ENCODE measurements around the gene CFAP92. TPM values are rescaled to one million over a fixed set of nuclear protein-coding genes. Genes with fewer than 3 reads are reported as not detected.

CFAP92 gene
- total RNA-seq, 1 experiment from 2014 or later = 0.92 TPM

GRCh38 chr3:128864351-128864811 lies 129.5 kb downstream of the CFAP92 start:
- Histone ChIP-seq H2BK120ac (ENCODE audit: low read depth, low read length, poor library complexity, severe bottlenecking) (no peak overlapping the region), H4K5ac (ENCODE audit: insufficient read length, low read depth, low read length) (no peak overlapping the region), H4K20me1 (ENCODE audit: control insufficient read depth, insufficient read depth, insufficient read length) (no peaks in the 10 kb centered on the region), H2BK15ac (ENCODE audit: low read depth, low read length) (no peak overlapping the region), H3K18ac (ENCODE audit: insufficient read length, low read depth, low read length) (no peak overlapping the region), H3K9ac (ENCODE audit: extremely low read depth, insufficient read length, low read length) (no peak overlapping the region), H3K23ac (ENCODE audit: insufficient read length, low read depth, low read length) (no peak overlapping the region), H3K9me3 (ENCODE audit: control insufficient read depth, low read depth, low read length) (peaks cover 13% of the 10 kb centered on the region), H2BK5ac (ENCODE audit: insufficient read length, low read length) (no peak overlapping the region), H3K56ac (ENCODE audit: insufficient read length, low read depth, low read length) (no peak overlapping the region), H3K27ac (ENCODE audit: insufficient read length, low read depth, low read length) (no peak overlapping the region), H3K79me1 (ENCODE audit: insufficient read depth, low read depth, low read length, poor library complexity, severe bottlenecking) (no peaks in the 10 kb centered on the region), H2AFZ (ENCODE audit: low read length) (no peak overlapping the region), H2AK5ac (ENCODE audit: insufficient read length, low read length) (no peak overlapping the region), H3T11ph (ENCODE audit: low read length) (no peak overlapping the region), H3K23me2 (ENCODE audit: insufficient read length, low read depth, low read length, poor library complexity, severe bottlenecking) (no peaks in the 10 kb centered on the region), H3K79me2 (ENCODE audit: insufficient read depth, low read length) (no peaks in the 10 kb centered on the region), H2BK12ac (ENCODE audit: insufficient read length, low read depth, low read length) (no peak overlapping the region), H2BK20ac (ENCODE audit: low read depth, low read length, poor library complexity, severe bottlenecking) (no peak overlapping the region), H3K4me2 (ENCODE audit: insufficient read depth, insufficient read length, low read length) (no peak overlapping the region), H3K4ac (ENCODE audit: low read depth, low read length) (no peak overlapping the region), H4K91ac (ENCODE audit: insufficient read length, low read depth, low read length) (no peak overlapping the region), H3K4me1 (ENCODE audit: insufficient read depth, low read length) (no peaks in the 10 kb centered on the region), H3K27me3 (ENCODE audit: insufficient read depth, low read length) (no peaks in the 10 kb centered on the region), H3K14ac (ENCODE audit: insufficient read depth, low read length) (no peak overlapping the region), H4K8ac (replicated peaks; ENCODE audit: insufficient read length, low read depth, low read length) (no peak overlapping the region)
- Mint-ChIP-seq H3K9me3 (peaks cover 20 to 22% of the 10 kb centered on the region in 2 experiments), H3K27ac (peak overlapping the region in 2 of 3 experiments; percentile 22 to 27; a peak in 3 of 7 replicates), H3K4me3 (no peak overlapping the region; a peak in 1 of 5 replicates), H3K4me1 (peaks cover 10 to 19% of the 10 kb centered on the region in 2 experiments), H3K27me3 (ENCODE audit: low read depth) (peaks cover 4% of the 10 kb centered on the region), H3K36me3 (ENCODE audit: insufficient read depth in 1 of 3, low read depth in 3 of 3) (peaks cover 19 to 23% (median 19%) of the 10 kb centered on the region in 3 experiments)
- TF ChIP-seq CTCF (conservative IDR thresholded peaks at IDR 0.05) = no peak
- DNase-seq = no peak
- WGBS (ENCODE audit: extremely low coverage, insufficient read length, low lambda C conversion rate) = no CpG with 5 or more reads among the region's 11 CpGs
